Measurements from ENCODE around the gene EPHB1.

The EPHB1 gene

GRCh38 chr3:135176881-135177280 lies 381.8 kb downstream of the EPHB1 start:
- Histone ChIP-seq H3K9me3 (replicated peaks in 1 of 2; ENCODE audit: control insufficient read depth in 2 of 2, insufficient read depth in 1 of 2, low read depth in 1 of 2, low read length in 2 of 2) (no peaks in the 10 kb centered on the region), H3K9ac (ENCODE audit: low read depth, low read length, poor library complexity) (no peak overlapping the region), H3K4me3 (ENCODE audit: low read length in 2 of 2) (no peak overlapping the region), H3K14ac (ENCODE audit: low read length) (no peak overlapping the region), H3K4me1 (ENCODE audit: control insufficient read depth in 2 of 2, insufficient read depth in 1 of 2, low read depth in 1 of 2, low read length in 2 of 2) (no peaks in the 10 kb centered on the region), H2BK5ac (ENCODE audit: low read length) (no peak overlapping the region), H3K23ac (ENCODE audit: low read depth, low read length, poor library complexity) (no peak overlapping the region), H2BK15ac (ENCODE audit: low read length) (no peak overlapping the region), H2BK120ac (ENCODE audit: low read depth, low read length) (no peak overlapping the region), H2AFZ (ENCODE audit: low read length) (no peak overlapping the region), H3K79me1 (ENCODE audit: low read depth, low read length) (no peaks in the 10 kb centered on the region), H3K27me3 (ENCODE audit: control insufficient read depth in 3 of 3, insufficient read depth in 3 of 3, low read depth in 1 of 3, low read length in 3 of 3) (no peaks in the 10 kb centered on the region), H3K18ac (ENCODE audit: low read length) (no peak overlapping the region), H3K27ac (replicated peaks; ENCODE audit: low read length) (no peak overlapping the region), H3K4me2 (ENCODE audit: insufficient read depth, low read length, poor library complexity, severe bottlenecking) (no peak overlapping the region), H3K36me3 (replicated peaks in 1 of 2; ENCODE audit: control insufficient read depth in 2 of 2, insufficient read depth in 2 of 2, low read length in 2 of 2) (no peaks in the 10 kb centered on the region), H4K8ac (ENCODE audit: low read depth, low read length) (no peak overlapping the region), H2AK5ac (ENCODE audit: low read depth, low read length) (no peak overlapping the region), H2BK12ac (ENCODE audit: low read length) (no peak overlapping the region), H3K4ac (ENCODE audit: low read length) (no peak overlapping the region), H4K91ac (ENCODE audit: low read depth, low read length, poor library complexity) (no peak overlapping the region)
- no peak for DNase-seq (ENCODE audit: low spot score)
- WGBS, 2 donors (ENCODE audit: extremely low coverage in 2 of 2, insufficient read length in 2 of 2, insufficient replicate concordance in 1 of 2), result no CpG with 5 or more reads among the region's 9 CpGs

DNA sequence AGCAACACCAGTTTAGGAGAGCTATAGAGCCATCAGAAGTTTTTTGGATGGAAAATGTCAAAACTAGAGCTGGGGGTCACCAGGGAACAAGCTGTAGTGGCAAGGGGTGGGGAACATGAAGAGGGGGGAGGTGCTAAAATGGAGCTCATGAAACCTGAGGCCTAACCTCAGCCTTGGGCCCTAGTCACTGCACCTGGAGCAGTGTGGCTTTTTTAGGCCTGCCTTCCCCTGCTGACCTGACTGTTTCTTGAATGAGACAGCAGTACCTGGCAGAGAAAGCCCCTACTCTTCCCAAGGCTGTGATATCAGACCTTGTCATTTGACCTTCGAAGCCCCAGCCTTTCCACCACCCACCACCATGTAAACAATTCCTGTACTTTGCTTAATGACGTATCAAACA lies 383.5 kb downstream of the EPHB1 start:
- H3K36me3 ChIP-seq (replicated peaks in 1 of 2; ENCODE audit: control insufficient read depth in 2 of 2, insufficient read depth in 2 of 2, low read length in 2 of 2), result no peaks in the 10 kb centered on the region
- no peak overlapping the region for H3K14ac ChIP-seq (ENCODE audit: low read length)
- no peaks in the 10 kb centered on the region for H3K9me3 ChIP-seq (replicated peaks in 1 of 2; ENCODE audit: control insufficient read depth in 2 of 2, insufficient read depth in 1 of 2, low read depth in 1 of 2, low read length in 2 of 2)
- no peaks in the 10 kb centered on the region for H3K27me3 ChIP-seq (ENCODE audit: control insufficient read depth in 3 of 3, insufficient read depth in 3 of 3, low read depth in 1 of 3, low read length in 3 of 3)
- H3K23ac ChIP-seq (ENCODE audit: low read depth, low read length, poor library complexity), result no peak overlapping the region
- no peak overlapping the region for H2AFZ ChIP-seq (ENCODE audit: low read length)
- WGBS, 2 donors (ENCODE audit: extremely low coverage in 2 of 2, insufficient read length in 2 of 2, insufficient replicate concordance in 1 of 2), result no CpG with 5 or more reads among the region's 2 CpGs
- no peak overlapping the region for H2BK5ac ChIP-seq (ENCODE audit: low read length)
- H2BK15ac ChIP-seq (ENCODE audit: low read length), result no peak overlapping the region
- DNase-seq (ENCODE audit: low spot score), result no peak
- H4K91ac ChIP-seq (ENCODE audit: low read depth, low read length, poor library complexity), result no peak overlapping the region
- no peak overlapping the region for H3K27ac ChIP-seq (replicated peaks; ENCODE audit: low read length)
- H3K4me1 ChIP-seq (ENCODE audit: control insufficient read depth in 2 of 2, insufficient read depth in 1 of 2, low read depth in 1 of 2, low read length in 2 of 2), result no peaks in the 10 kb centered on the region
- no peak overlapping the region for H2BK120ac ChIP-seq (ENCODE audit: low read depth, low read length)
- H4K8ac ChIP-seq (ENCODE audit: low read depth, low read length), result no peak overlapping the region
- H2BK12ac ChIP-seq (ENCODE audit: low read length), result no peak overlapping the region
- H3K9ac ChIP-seq (ENCODE audit: low read depth, low read length, poor library complexity), result no peak overlapping the region
- no peak overlapping the region for H3K4ac ChIP-seq (ENCODE audit: low read length)
- no peak overlapping the region for H3K4me3 ChIP-seq (ENCODE audit: low read length in 2 of 2)
- no peak overlapping the region for H3K4me2 ChIP-seq (ENCODE audit: insufficient read depth, low read length, poor library complexity, severe bottlenecking)
- no peak overlapping the region for H2AK5ac ChIP-seq (ENCODE audit: low read depth, low read length)
- no peaks in the 10 kb centered on the region for H3K79me1 ChIP-seq (ENCODE audit: low read depth, low read length)
- H3K18ac ChIP-seq (ENCODE audit: low read length), result no peak overlapping the region

DNA sequence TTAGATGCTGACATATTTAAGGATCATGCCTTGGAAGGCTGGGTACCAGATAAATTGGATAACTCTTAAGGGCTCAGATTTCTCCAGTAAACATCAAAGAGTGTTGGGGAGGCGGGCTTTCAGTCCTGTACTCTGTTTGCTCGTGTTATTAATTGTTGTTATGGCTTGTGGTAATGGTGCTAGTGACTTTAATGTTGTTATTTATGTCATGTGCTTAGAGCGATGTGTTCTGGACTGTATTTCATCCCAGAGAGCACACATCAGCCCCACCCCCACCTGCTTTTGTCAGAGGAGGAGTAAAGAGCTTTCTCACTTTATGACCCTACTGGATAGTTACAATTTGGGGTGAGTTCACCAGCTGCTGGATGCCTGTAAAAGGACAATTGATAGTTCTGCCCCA lies 386.3 kb downstream of the EPHB1 start:
- no peak overlapping the region for H3K4ac ChIP-seq (ENCODE audit: low read length)
- no peak overlapping the region for H2AFZ ChIP-seq (ENCODE audit: low read length)
- H2AK5ac ChIP-seq (ENCODE audit: low read depth, low read length), result no peak overlapping the region
- no peak overlapping the region for H3K4me2 ChIP-seq (ENCODE audit: insufficient read depth, low read length, poor library complexity, severe bottlenecking)
- H3K36me3 ChIP-seq (replicated peaks in 1 of 2; ENCODE audit: control insufficient read depth in 2 of 2, insufficient read depth in 2 of 2, low read length in 2 of 2), result no peaks in the 10 kb centered on the region
- H4K8ac ChIP-seq (ENCODE audit: low read depth, low read length), result no peak overlapping the region
- no peak overlapping the region for H2BK15ac ChIP-seq (ENCODE audit: low read length)
- no peak overlapping the region for H3K9ac ChIP-seq (ENCODE audit: low read depth, low read length, poor library complexity)
- no peaks in the 10 kb centered on the region for H3K9me3 ChIP-seq (replicated peaks in 1 of 2; ENCODE audit: control insufficient read depth in 2 of 2, insufficient read depth in 1 of 2, low read depth in 1 of 2, low read length in 2 of 2)
- no peaks in the 10 kb centered on the region for H3K79me1 ChIP-seq (ENCODE audit: low read depth, low read length)
- H2BK120ac ChIP-seq (ENCODE audit: low read depth, low read length), result no peak overlapping the region
- H3K23ac ChIP-seq (ENCODE audit: low read depth, low read length, poor library complexity), result no peak overlapping the region
- no peak overlapping the region for H3K27ac ChIP-seq (replicated peaks; ENCODE audit: low read length)
- no peaks in the 10 kb centered on the region for H3K4me1 ChIP-seq (ENCODE audit: control insufficient read depth in 2 of 2, insufficient read depth in 1 of 2, low read depth in 1 of 2, low read length in 2 of 2)
- no peak overlapping the region for H3K14ac ChIP-seq (ENCODE audit: low read length)
- no peak overlapping the region for H3K18ac ChIP-seq (ENCODE audit: low read length)
- DNase-seq (ENCODE audit: low spot score), result no peak
- H3K4me3 ChIP-seq (ENCODE audit: low read length in 2 of 2), result no peak overlapping the region
- no CpG with 5 or more reads among the region's 3 CpGs for WGBS, 2 donors (ENCODE audit: extremely low coverage in 2 of 2, insufficient read length in 2 of 2, insufficient replicate concordance in 1 of 2)
- H4K91ac ChIP-seq (ENCODE audit: low read depth, low read length, poor library complexity), result no peak overlapping the region
- no peak overlapping the region for H2BK12ac ChIP-seq (ENCODE audit: low read length)
- no peaks in the 10 kb centered on the region for H3K27me3 ChIP-seq (ENCODE audit: control insufficient read depth in 3 of 3, insufficient read depth in 3 of 3, low read depth in 1 of 3, low read length in 3 of 3)
- H2BK5ac ChIP-seq (ENCODE audit: low read length), result no peak overlapping the region

DNA sequence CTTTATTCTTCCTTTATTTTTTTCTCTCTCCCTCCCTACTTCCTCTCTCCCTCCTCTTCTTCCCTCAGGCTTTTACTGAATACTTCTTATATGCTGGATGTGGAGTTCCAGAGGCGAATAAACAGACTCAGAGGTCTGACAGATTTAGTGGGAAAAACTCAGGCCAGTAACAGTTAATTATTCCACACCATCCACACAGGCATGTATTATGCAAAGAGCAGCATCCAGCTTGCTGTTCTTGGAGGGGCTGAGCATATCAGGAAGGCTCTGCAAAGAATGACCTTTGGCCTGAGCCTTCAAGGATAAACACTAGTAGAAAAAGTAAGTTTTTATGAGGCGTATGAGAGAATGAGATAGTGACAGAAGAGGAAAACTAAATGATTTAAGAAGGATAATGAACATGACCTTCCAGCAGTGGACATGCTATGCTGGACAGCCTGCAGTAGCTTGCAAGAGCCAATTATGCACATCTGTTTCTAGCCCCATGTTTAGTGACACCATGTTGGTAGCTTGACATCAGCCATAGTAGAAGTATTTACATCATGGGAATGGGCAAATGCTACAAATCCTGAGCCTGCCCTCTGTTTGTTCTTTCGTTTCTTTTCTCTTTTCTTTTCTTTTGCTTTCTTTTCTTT lies 387.4 kb downstream of the EPHB1 start:
- Histone ChIP-seq H2BK15ac (ENCODE audit: low read length) (no peak overlapping the region), H2AFZ (ENCODE audit: low read length) (no peak overlapping the region), H3K18ac (ENCODE audit: low read length) (no peak overlapping the region), H3K23ac (ENCODE audit: low read depth, low read length, poor library complexity) (no peak overlapping the region), H3K27ac (replicated peaks; ENCODE audit: low read length) (no peak overlapping the region), H2BK5ac (ENCODE audit: low read length) (no peak overlapping the region), H3K36me3 (replicated peaks in 1 of 2; ENCODE audit: control insufficient read depth in 2 of 2, insufficient read depth in 2 of 2, low read length in 2 of 2) (no peaks in the 10 kb centered on the region), H3K4me1 (ENCODE audit: control insufficient read depth in 2 of 2, insufficient read depth in 1 of 2, low read depth in 1 of 2, low read length in 2 of 2) (no peaks in the 10 kb centered on the region), H4K8ac (ENCODE audit: low read depth, low read length) (no peak overlapping the region), H3K27me3 (ENCODE audit: control insufficient read depth in 3 of 3, insufficient read depth in 3 of 3, low read depth in 1 of 3, low read length in 3 of 3) (no peaks in the 10 kb centered on the region), H3K4ac (ENCODE audit: low read length) (no peak overlapping the region), H3K4me3 (ENCODE audit: low read length in 2 of 2) (no peak overlapping the region), H3K4me2 (ENCODE audit: insufficient read depth, low read length, poor library complexity, severe bottlenecking) (no peak overlapping the region), H3K14ac (ENCODE audit: low read length) (no peak overlapping the region), H3K9ac (ENCODE audit: low read depth, low read length, poor library complexity) (no peak overlapping the region), H3K79me1 (ENCODE audit: low read depth, low read length) (no peaks in the 10 kb centered on the region), H4K91ac (ENCODE audit: low read depth, low read length, poor library complexity) (no peak overlapping the region), H2BK12ac (ENCODE audit: low read length) (no peak overlapping the region), H3K9me3 (replicated peaks in 1 of 2; ENCODE audit: control insufficient read depth in 2 of 2, insufficient read depth in 1 of 2, low read depth in 1 of 2, low read length in 2 of 2) (no peaks in the 10 kb centered on the region), H2BK120ac (ENCODE audit: low read depth, low read length) (no peak overlapping the region), H2AK5ac (ENCODE audit: low read depth, low read length) (no peak overlapping the region)
- 100% methylated on average over 1 of the region's 3 CpGs for WGBS, 2 donors (ENCODE audit: extremely low coverage in 2 of 2, insufficient read length in 2 of 2, insufficient replicate concordance in 1 of 2)
- DNase-seq (ENCODE audit: low spot score), result no peak
